H1 (cell line): ENCODE measurements around the gene TWSG1. TPM values are rescaled to one million over a fixed set of nuclear protein-coding genes. Genes with fewer than 3 reads are reported as not detected.
"Not testable (repeated sequence)": the region's sequence is repeated elsewhere in the genome, so short reads cannot be mapped to it uniquely, and the experiment has no call there.

Experiments
- CTCF ChIA-PET: fragments of 300-600 bp; sonication (Branson Sonifier 250); formaldehyde crosslinking; loops from one replicate; lab custom pipeline; 2021; ENCODE audit not compliant: partially characterized antibody; lab: Charles Lee
- POLR2A ChIA-PET: fragments of 300-600 bp; sonication (Branson Sonifier 250); formaldehyde crosslinking; loops from one replicate; lab custom pipeline; 2021; ENCODE audit warnings: inconsistent platforms; ENCODE audit not compliant: partially characterized antibody; lab: Charles Lee
- DNase-seq, 2 experiments: peaks; one replicate each; pipeline versions ENCODE4 v3.0.0 to v3.0.0-alpha.2; 2010 to 2022; ENCODE audit warnings: low spot score in 2 of 2, low read depth in 1 of 2, mixed read lengths in 1 of 2
- FAIRE-seq: peaks from 2 replicates; lab custom pipeline; 2011; peaks lifted over from hg19 to GRCh38; lab: Jason Lieb, UNC
- H2AFZ ChIP-seq: 2 replicates; pipeline ENCODE4 v1.8.1; 2012; ENCODE audit warnings: low read length, inconsistent platforms
- H2AK5ac ChIP-seq: 2 replicates; pipeline ENCODE4 v1.6.1; 2013; ENCODE audit warnings: low read depth, low read length
- H2BK120ac ChIP-seq: replicated peaks from 2 replicates; pipeline ENCODE3; 2013; ENCODE audit warnings: low read depth, low read length, inconsistent platforms
- H2BK12ac ChIP-seq: 2 replicates; pipeline ENCODE4 v1.6.1; 2013; ENCODE audit warnings: low read depth, low read length
- H2BK15ac ChIP-seq: 2 replicates; pipeline ENCODE4 v1.6.1; 2013; ENCODE audit warnings: low read length
- H2BK20ac ChIP-seq: 2 replicates; pipeline ENCODE4 v1.6.1; 2013; ENCODE audit warnings: low read length
- H2BK5ac ChIP-seq: 2 replicates; pipeline ENCODE4 v1.6.1; 2013; ENCODE audit warnings: low read depth, low read length
- H3K14ac ChIP-seq: 2 replicates; pipeline ENCODE4 v1.6.1; 2013; ENCODE audit warnings: inconsistent platforms; ENCODE audit not compliant: insufficient read length
- H3K18ac ChIP-seq: 2 replicates; pipeline ENCODE4 v1.6.1; 2013; ENCODE audit warnings: low read length; ENCODE audit errors: extremely low read depth
- H3K23ac ChIP-seq: 2 replicates; pipeline ENCODE4 v1.6.1; 2013; ENCODE audit warnings: inconsistent platforms; ENCODE audit not compliant: insufficient read length
- H3K23me2 ChIP-seq: 2 replicates; pipeline ENCODE4 v1.6.1; 2013; ENCODE audit warnings: low read depth, low read length
- H3K27ac ChIP-seq: 2 replicates; pipeline ENCODE4 v1.6.1; 2011; ENCODE audit warnings: low read depth, low read length, inconsistent platforms
- H3K27me3 ChIP-seq, 4 experiments: replicated peaks in 1 of 4; 1 replicate in 1 of 4; 2 replicates in 3 of 4; pipeline versions ENCODE4 v1.6.1 to v1.8.1; 2011 to 2013; ENCODE audit warnings: low read length in 3 of 4, mild to moderate bottlenecking in 3 of 4, inconsistent platforms in 2 of 4, mixed read lengths in 2 of 4, moderate library complexity in 1 of 4; ENCODE audit not compliant: control insufficient read depth in 3 of 4, insufficient read depth in 3 of 4; ENCODE audit errors: extremely low read depth in 1 of 4
- H3K36me3 ChIP-seq, 4 experiments: 2 replicates each; pipeline versions ENCODE4 v1.6.1 to v1.8.1; 2011 to 2013; ENCODE audit warnings: mild to moderate bottlenecking in 4 of 4, low read length in 3 of 4, moderate library complexity in 2 of 4, control low read depth in 1 of 4, inconsistent platforms in 1 of 4; ENCODE audit not compliant: insufficient read depth in 4 of 4, control insufficient read depth in 2 of 4
- H3K4ac ChIP-seq: replicated peaks from 2 replicates; pipeline ENCODE3; 2013; ENCODE audit warnings: low read length, low read depth, mixed read lengths, inconsistent platforms; ENCODE audit not compliant: insufficient read length
- H3K4me1 ChIP-seq, 4 experiments: replicated peaks in 1 of 4; 1 replicate in 1 of 4; 2 replicates in 3 of 4; pipeline versions ENCODE4 v1.6.1 to v1.8.1; 2011 to 2013; ENCODE audit warnings: low read length in 3 of 4, inconsistent platforms in 2 of 4, mixed read lengths in 1 of 4; ENCODE audit not compliant: insufficient read depth in 4 of 4, control insufficient read depth in 3 of 4
- H3K4me2 ChIP-seq, 2 experiments: 2 replicates each; pipeline versions ENCODE4 v1.6.1 to v1.8.1; 2011 to 2013; ENCODE audit warnings: low read depth in 2 of 2, low read length in 2 of 2, control low read depth in 1 of 2, inconsistent platforms in 1 of 2, mild to moderate bottlenecking in 1 of 2; ENCODE audit not compliant: insufficient read depth in 1 of 2
- H3K4me3 ChIP-seq, 4 experiments: fragments of 200-600, 300-600 bp in 1 of 4; sonication (generic), shearing (Covaris generic), sonication (Bioruptor Twin) in 1 of 4; 2 replicates each; pipeline versions ENCODE4 v1.5.1 to v1.8.1; 2011 to 2016; ENCODE audit warnings: low read length in 4 of 4, low read depth in 3 of 4, control low read depth in 2 of 4, inconsistent platforms in 2 of 4, mild to moderate bottlenecking in 2 of 4, mixed read lengths in 1 of 4, moderate library complexity in 1 of 4; ENCODE audit not compliant: insufficient read depth in 2 of 4; ENCODE audit errors: extremely low read depth in 1 of 4
- H3K56ac ChIP-seq: replicated peaks from 2 replicates; pipeline ENCODE3; 2013; ENCODE audit warnings: low read depth, mild to moderate bottlenecking, mixed read lengths, low read length, inconsistent platforms; ENCODE audit not compliant: insufficient read length
- H3K79me1 ChIP-seq: 2 replicates; pipeline ENCODE4 v1.6.1; 2013; ENCODE audit warnings: low read depth, low read length, control low read depth
- H3K79me2 ChIP-seq, 2 experiments: 2 replicates each; pipeline versions ENCODE4 v1.6.1 to v1.8.1; 2012 to 2013; ENCODE audit warnings: low read length in 2 of 2, mild to moderate bottlenecking in 2 of 2, inconsistent platforms in 1 of 2; ENCODE audit not compliant: insufficient read depth in 2 of 2, control insufficient read depth in 1 of 2
- H3K9ac ChIP-seq, 4 experiments: replicated peaks in 1 of 4; 1 replicate in 1 of 4; 2 replicates in 3 of 4; pipeline versions ENCODE4 v1.6.1 to v1.8.1; 2011 to 2013; ENCODE audit warnings: low read depth in 3 of 4, low read length in 3 of 4, control low read depth in 2 of 4, mild to moderate bottlenecking in 2 of 4, moderate library complexity in 2 of 4, inconsistent platforms in 1 of 4; ENCODE audit errors: extremely low read depth in 1 of 4
- H3K9me3 ChIP-seq, 2 experiments: 2 replicates each; pipeline versions ENCODE4 v1.6.1 to v1.8.1; 2012 to 2013; ENCODE audit warnings: mild to moderate bottlenecking in 2 of 2, moderate library complexity in 2 of 2, control low read depth in 1 of 2, inconsistent platforms in 1 of 2, low read depth in 1 of 2, low read length in 1 of 2, mixed read lengths in 1 of 2; ENCODE audit not compliant: insufficient read depth in 2 of 2
- H4K20me1 ChIP-seq, 2 experiments: replicated peaks in 1 of 2; 2 replicates each; pipeline versions ENCODE3 to v1.8.1; 2011 to 2013; ENCODE audit warnings: inconsistent platforms in 2 of 2, low read length in 2 of 2, mild to moderate bottlenecking in 1 of 2; ENCODE audit not compliant: insufficient read depth in 2 of 2, control insufficient read depth in 1 of 2
- H4K5ac ChIP-seq: 2 replicates; pipeline ENCODE4 v1.6.1; 2013; ENCODE audit warnings: low read length, low read depth, mixed read lengths, inconsistent platforms; ENCODE audit not compliant: insufficient read length
- H4K8ac ChIP-seq: 2 replicates; pipeline ENCODE4 v1.8.0; 2013; ENCODE audit warnings: mild to moderate bottlenecking, moderate library complexity, low read length, inconsistent platforms; ENCODE audit not compliant: insufficient read depth; ENCODE audit errors: extremely low read depth
- H4K91ac ChIP-seq: replicated peaks from 2 replicates; pipeline ENCODE3; 2013; ENCODE audit warnings: low read length, mixed read lengths, inconsistent platforms; ENCODE audit not compliant: insufficient read length
- ATF3 ChIP-seq: IDR thresholded peaks from 2 replicates; pipeline ENCODE4 v1.6.1; 2011; ENCODE audit warnings: low read depth, mild to moderate bottlenecking, low read length; ENCODE audit not compliant: insufficient read depth
- CHD2 ChIP-seq: IDR thresholded peaks from 2 replicates; pipeline ENCODE4 v1.6.1; 2012; ENCODE audit warnings: low read length, improper control_type of control experiment
- CTCF ChIP-seq, 3 experiments: IDR thresholded peaks; 1 replicate in 2 of 3; 2 replicates in 1 of 3; pipeline versions ENCODE4 v1.5.1 to v1.6.1; 2011; ENCODE audit warnings: low read length in 3 of 3, mild to moderate bottlenecking in 3 of 3, inconsistent platforms in 2 of 3, low read depth in 1 of 3, moderate library complexity in 1 of 3; ENCODE audit not compliant: insufficient read depth in 1 of 3; ENCODE audit errors: control extremely low read depth in 1 of 3
- EGR1 ChIP-seq: IDR thresholded peaks from 2 replicates; pipeline ENCODE4 v1.6.1; 2011; ENCODE audit warnings: low read depth, low read length, borderline replicate concordance
- GTF2F1 ChIP-seq: IDR thresholded peaks from 2 replicates; pipeline ENCODE4 v1.6.1; 2012; ENCODE audit warnings: low read depth, low read length, improper control_type of control experiment, borderline replicate concordance
- RNF2 ChIP-seq: fragments of 200-900, 300-1000 bp; sonication (generic); IDR thresholded peaks from 2 replicates; pipeline ENCODE4 v1.7.1; 2016; ENCODE audit warnings: borderline replicate concordance, low read depth, mild to moderate bottlenecking, antibody characterized with exemption, low read length; ENCODE audit not compliant: poor library complexity, severe bottlenecking; ENCODE audit errors: missing control alignments
- SAP30 ChIP-seq: fragments of 300-600 bp; sonication (generic); IDR thresholded peaks from 2 replicates; pipeline ENCODE4 v1.7.1; 2012; ENCODE audit warnings: low read length, moderate library complexity, mild to moderate bottlenecking, inconsistent platforms; ENCODE audit not compliant: insufficient read depth, insufficient replicate concordance
- SIX5 ChIP-seq: IDR thresholded peaks from 2 replicates; pipeline ENCODE4 v1.6.1; 2011; ENCODE audit warnings: mild to moderate bottlenecking, low read depth, low read length
- WGBS, 2 experiments: shearing (Covaris generic) in 1 of 2; methylation state at CpG; one replicate each; pipeline versions ENCODE4 v1.1.6 to v1.1.7; 2013 to 2015; ENCODE audit warnings: low lambda C conversion rate in 2 of 2, mixed read lengths in 2 of 2, inconsistent platforms in 1 of 2, low coverage in 1 of 2, missing lambda C conversion rate in 1 of 2; ENCODE audit not compliant: insufficient replicate concordance in 2 of 2, insufficient coverage in 1 of 2, insufficient read length in 1 of 2; ENCODE audit errors: extremely low coverage in 1 of 2, missing lambda C conversion rate in 1 of 2; 5-methylcytosine and 5-hydroxymethylcytosine counted together
- polyA plus RNA-seq, 7 experiments: library from polyadenylated mRNA; depleted of rRNA in 3 of 7; stranded (reverse) in 5 of 7; unstranded in 2 of 7; fragments of >200 nt in 5 of 7; fragments of 200-250 nt in 2 of 7; gene quantifications; 1 replicate in 5 of 7; 2 replicates in 1 of 7; 4 replicates in 1 of 7; pipeline versions ENCODE4 v1.2.1 to v1.2.3, GENCODE V29; 2011 to 2013; ENCODE audit warnings: missing spikeins in 2 of 7, mixed read lengths in 2 of 7
- total RNA-seq: library from RNA; stranded (reverse); fragmentation: NEBNext Ultra II Directional; extraction: Animal tissue kit (Norgen Biotek cat#: 25700); gene quantifications from 2 replicates; pipeline ENCODE4 v1.2.1, GENCODE V29; 2021

TWSG1 gene
- total and polyA plus RNA-seq, 2 of the 8 experiments (the other 6 are each of a cell fraction or from before 2014, with no cell fraction given): 11.8 to 19.8 TPM

DNA sequence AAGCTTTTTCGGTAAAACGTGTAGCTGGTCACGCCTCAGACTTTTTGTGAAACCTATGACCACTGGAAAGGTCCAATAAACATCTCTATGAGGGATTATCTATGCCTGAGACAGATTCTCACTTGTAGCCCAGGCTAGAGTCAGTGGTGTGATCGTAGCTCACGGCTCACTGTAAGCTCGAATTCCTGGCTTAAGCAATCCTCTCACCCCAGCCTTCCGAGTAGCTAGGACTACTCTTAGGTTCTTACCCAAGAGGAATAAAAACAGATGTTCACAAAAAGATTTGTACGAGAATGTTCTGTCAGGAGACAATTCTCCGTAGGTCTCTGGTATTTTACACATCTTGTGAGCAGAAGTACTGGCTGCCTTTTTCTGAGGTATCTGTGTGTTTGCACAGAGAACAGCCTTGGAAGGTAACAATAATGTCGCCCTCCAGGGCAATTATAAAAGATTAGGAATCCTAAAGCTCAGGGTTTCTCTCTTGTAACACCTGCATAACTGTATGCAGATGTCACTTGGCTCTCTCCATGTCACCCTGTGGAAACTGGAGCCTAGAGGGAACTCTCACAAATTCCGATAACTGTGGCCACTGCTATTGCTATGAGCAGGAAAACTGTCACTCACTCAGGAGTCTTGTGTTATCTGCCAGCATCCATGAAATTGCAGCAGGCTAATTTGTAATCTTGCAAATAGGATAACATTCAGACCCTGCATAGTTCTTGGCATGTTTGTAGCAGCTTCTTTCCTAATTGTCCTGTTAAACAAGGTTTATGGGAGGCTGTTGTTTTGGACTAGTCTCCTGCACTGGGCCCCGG, 115.2 kb downstream of the TWSG1 start (continued):
- TF ChIP-seq CHD2 (no peak), SAP30 (no peak), SIX5 (no peak), EGR1 (no peak), RNF2 (no peak), GTF2F1 (no peak), ATF3 (no peak), CTCF (IDR thresholded peaks at IDR 0.05; ENCODE audit: control extremely low read depth in 1 of 3, insufficient read depth in 1 of 3, low read depth in 1 of 3, low read length in 3 of 3) (no peak)

DNA sequence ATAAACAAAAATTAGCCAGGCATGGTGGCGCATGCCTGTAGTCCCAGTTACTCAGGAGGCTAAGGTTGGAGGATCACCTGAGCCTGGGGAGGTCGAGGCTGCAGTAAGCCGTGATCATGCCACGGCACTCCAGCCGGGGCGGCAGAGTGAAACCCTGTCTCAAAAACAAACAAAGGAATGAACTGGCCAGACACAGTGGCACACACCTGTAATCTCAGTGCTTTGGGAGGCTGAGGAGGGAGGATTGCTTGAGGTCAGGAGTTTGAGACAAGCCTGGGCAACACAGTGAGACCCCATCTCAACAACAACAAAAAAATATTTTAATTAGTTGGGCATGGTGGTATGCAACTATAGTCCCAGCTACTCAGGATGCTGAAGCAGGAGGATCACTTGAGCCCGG, 116.3 kb downstream of the TWSG1 start:
- H2AK5ac ChIP-seq, H3K79me2 ChIP-seq: not testable (repeated sequence)
- POLR2A ChIA-PET: interaction anchor here (0.7 kb wide), 1 partner anchor 125 kb away, joined by 3 read pairs; no protein-coding TSS in a partner anchor

More for the DNA sequence above, 116.3 kb downstream of the TWSG1 start:
- H3K23me2 ChIP-seq, H3K27ac ChIP-seq, FAIRE-seq, DNase-seq, H3K56ac ChIP-seq, H3K14ac ChIP-seq, H3K9me3 ChIP-seq, H3K18ac ChIP-seq, H3K4me1 ChIP-seq, H4K5ac ChIP-seq, H3K79me1 ChIP-seq, H3K4me2 ChIP-seq, H2BK120ac ChIP-seq, H2BK15ac ChIP-seq, H3K4ac ChIP-seq, H4K20me1 ChIP-seq, H2BK12ac ChIP-seq, H3K23ac ChIP-seq, CTCF ChIA-PET, H3K4me3 ChIP-seq, H2BK5ac ChIP-seq, H3K36me3 ChIP-seq, H3K27me3 ChIP-seq, H2BK20ac ChIP-seq, H4K8ac ChIP-seq, H4K91ac ChIP-seq, H3K9ac ChIP-seq: not testable (repeated sequence)
- H2AFZ ChIP-seq: 0 out of 2 replicates have a peak overlapping the region, but pooled peaks have one; percentile 10
- 98% methylated on average over 7 of the region's 7 CpGs; no CpG with 5 or more reads in 1 of the 2 experiments for WGBS, 2 experiments
